IPS-15b (cell line): ENCODE data around the gene ACSF3.

Experiments
- H3K27me3 ChIP-seq: one replicate; pipeline ENCODE4 v1.6.1; 2013; ENCODE audit warnings: low read length; ENCODE audit not compliant: control insufficient read depth, insufficient read depth
- H3K36me3 ChIP-seq: one replicate; pipeline ENCODE4 v1.6.1; 2013; ENCODE audit warnings: low read length; ENCODE audit not compliant: control insufficient read depth, insufficient read depth
- H3K4me1 ChIP-seq: one replicate; pipeline ENCODE4 v1.6.1; 2013; ENCODE audit warnings: mild to moderate bottlenecking, low read length; ENCODE audit not compliant: control insufficient read depth, insufficient read depth
- H3K4me3 ChIP-seq: one replicate; pipeline ENCODE4 v1.5.1; 2013; ENCODE audit warnings: low read depth, low read length
- H3K9ac ChIP-seq: one replicate; pipeline ENCODE4 v1.6.1; 2013; ENCODE audit warnings: low read depth, mild to moderate bottlenecking, low read length
- H3K9me3 ChIP-seq: one replicate; pipeline ENCODE4 v1.6.1; 2013; ENCODE audit warnings: mild to moderate bottlenecking, low read length; ENCODE audit not compliant: control insufficient read depth, insufficient read depth

The ACSF3 gene

GRCh38 chr16:89200850-89201411, 107.3 kb downstream of the ACSF3 start:
- Histone ChIP-seq H3K9ac (no peak overlapping the region), H3K4me3 (peak overlapping the region; percentile 56), H3K27me3 (peaks cover 34% of the 10 kb centered on the region), H3K36me3 (peaks cover 4% of the 10 kb centered on the region), H3K4me1 (no peaks in the 10 kb centered on the region), H3K9me3 (no peaks in the 10 kb centered on the region)

GRCh38 chr16:89201439-89202377, 108.1 kb downstream of the ACSF3 start:
- Histone ChIP-seq H3K9ac (no peak overlapping the region), H3K36me3 (peaks cover 4% of the 10 kb centered on the region), H3K4me3 (peak overlapping the region; percentile 56), H3K9me3 (no peaks in the 10 kb centered on the region), H3K4me1 (no peaks in the 10 kb centered on the region), H3K27me3 (peaks cover 34% of the 10 kb centered on the region)

- peaks cover 34% of the 10 kb centered on the region for H3K27me3 ChIP-seq
- H3K36me3 ChIP-seq = peaks cover 4% of the 10 kb centered on the region
- no peaks in the 10 kb centered on the region for H3K9me3 ChIP-seq
- no peaks in the 10 kb centered on the region for H3K4me1 ChIP-seq
- H3K9ac ChIP-seq = no peak overlapping the region
- H3K4me3 ChIP-seq = peak overlapping the region; percentile 33
Measured at GRCh38 chr16:89202422-89203215, 109.0 kb downstream of the ACSF3 start.
